Kidney tubule cell (primary cell): Measurements from ENCODE around the gene VPS13C.
A peak's percentile ranks its signal among the peaks of the same experiment; 100 is the strongest.
"Not testable (repeated sequence)": the region's sequence is repeated elsewhere in the genome, so short reads cannot be mapped to it uniquely, and the experiment has no call there.

Source experiments
- DNase-seq: peaks from one replicate; pipeline ENCODE4 v3.0.0-alpha.2; 2018; ENCODE audit warnings: low spot score

The VPS13C gene

GRCh38 chr15:62047282-62047827 is 12.9 kb downstream of the VPS13C start:
- DNase-seq, result no peak

GRCh38 chr15:62046078-62046743 is 14.0 kb downstream of the VPS13C start:
- DNase-seq, result no peak

- peak; percentile 70 for DNase-seq
These were observed 24.9 kb downstream of the VPS13C start for GRCh38 chr15:62035256-62035924.

- DNase-seq, result no peak
These were observed 32.3 kb downstream of the VPS13C start for GRCh38 chr15:62027916-62028315.

- no peak for DNase-seq
These were observed 33.0 kb downstream of the VPS13C start for GRCh38 chr15:62027263-62027565.

GRCh38 chr15:62026487-62027262 is 33.6 kb downstream of the VPS13C start:
- no peak for DNase-seq

GRCh38 chr15:62021991-62022600 is 38.2 kb downstream of the VPS13C start:
- no peak for DNase-seq

GRCh38 chr15:62020576-62021160 is 39.6 kb downstream of the VPS13C start:
- peak; percentile 8 for DNase-seq

- not testable (repeated sequence) for DNase-seq
These were observed 54.9 kb downstream of the VPS13C start for GRCh38 chr15:62005354-62005753.

GRCh38 chr15:61997786-61998185 is 62.5 kb downstream of the VPS13C start:
- no peak for DNase-seq

- DNase-seq, result no peak
These were observed 64.1 kb downstream of the VPS13C start for GRCh38 chr15:61996056-61996635.

- peak; percentile 32 for DNase-seq
These were observed 66.0 kb downstream of the VPS13C start for GRCh38 chr15:61994216-61994615.

GRCh38 chr15:61992518-61992917 is 67.7 kb downstream of the VPS13C start:
- DNase-seq, result no peak

GRCh38 chr15:61989667-61990066 is 70.6 kb downstream of the VPS13C start:
- DNase-seq, result no peak

- DNase-seq, result no peak
These were observed 72.4 kb downstream of the VPS13C start for GRCh38 chr15:61987824-61988223.

GRCh38 chr15:61983081-61983480 is 77.2 kb downstream of the VPS13C start:
- peak; percentile 29 for DNase-seq

GRCh38 chr15:61978225-61978624 is 82.0 kb downstream of the VPS13C start:
- DNase-seq, result no peak

GRCh38 chr15:61974759-61975158 is 85.5 kb downstream of the VPS13C start:
- DNase-seq, result peak; percentile 6

GRCh38 chr15:61974118-61974517 is 86.1 kb downstream of the VPS13C start:
- no peak for DNase-seq

- DNase-seq, result no peak
These were observed 108.3 kb downstream of the VPS13C start for GRCh38 chr15:61951949-61952348.

GRCh38 chr15:61946778-61947177 is 113.5 kb downstream of the VPS13C start:
- no peak for DNase-seq

GRCh38 chr15:61943992-61944391 is 116.3 kb downstream of the VPS13C start:
- DNase-seq, result no peak
